B cell (primary cell): ENCODE measurements around the gene TFDP1.

Source experiments
- CTCF ChIP-seq: fragments of 200-600 bp; IDR thresholded peaks from one replicate; pipeline ENCODE4 v1.8.0; 2022; ENCODE audit warnings: antibody characterized with exemption, mild to moderate bottlenecking
- EZH2 ChIP-seq: IDR thresholded peaks from 2 replicates; pipeline ENCODE4 v1.6.1; 2012; ENCODE audit warnings: borderline replicate concordance, low read depth, mild to moderate bottlenecking, moderate library complexity, low read length; ENCODE audit not compliant: insufficient read depth, poor library complexity, severe bottlenecking

DNA sequence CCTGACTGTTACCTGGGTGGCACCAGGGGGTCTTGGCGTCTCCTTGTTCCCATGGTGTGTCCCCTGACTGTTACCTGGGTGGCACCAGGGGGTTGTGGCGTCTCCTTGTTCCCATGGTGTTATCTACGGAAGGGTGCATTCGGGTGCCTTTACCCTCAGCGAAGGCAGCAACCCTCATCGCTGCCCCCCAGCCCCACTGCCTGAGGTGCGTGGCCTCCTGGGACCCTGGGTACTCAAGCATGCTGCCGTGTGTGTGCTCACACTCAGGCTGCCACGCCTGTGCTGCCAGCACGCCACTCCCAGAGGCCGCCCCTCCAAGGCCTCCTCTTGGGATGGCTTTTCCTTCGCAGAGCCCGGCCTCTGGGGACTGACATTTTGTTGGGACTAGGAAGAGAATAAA lies 25.1 kb downstream of the TFDP1 start:
- TF ChIP-seq CTCF (no peak), EZH2 (no peak)
